CD4-positive, alpha-beta T cell treated with Interleukin-17A for 4 hours (primary cell): ENCODE results near the gene RASL10B.
"Not testable (repeated sequence)": the region's sequence is repeated elsewhere in the genome, so short reads cannot be mapped to it uniquely, and the experiment has no call there.

ENCODE experiments used
- DNase-seq: peaks from one replicate; pipeline ENCODE4 v3.0.0-alpha.2; 2020; ENCODE audit warnings: mixed read lengths

The RASL10B gene

GRCh38 chr17:35743626-35744328 is 12.3 kb downstream of the RASL10B start:
- DNase-seq = peak; percentile 22

DNA sequence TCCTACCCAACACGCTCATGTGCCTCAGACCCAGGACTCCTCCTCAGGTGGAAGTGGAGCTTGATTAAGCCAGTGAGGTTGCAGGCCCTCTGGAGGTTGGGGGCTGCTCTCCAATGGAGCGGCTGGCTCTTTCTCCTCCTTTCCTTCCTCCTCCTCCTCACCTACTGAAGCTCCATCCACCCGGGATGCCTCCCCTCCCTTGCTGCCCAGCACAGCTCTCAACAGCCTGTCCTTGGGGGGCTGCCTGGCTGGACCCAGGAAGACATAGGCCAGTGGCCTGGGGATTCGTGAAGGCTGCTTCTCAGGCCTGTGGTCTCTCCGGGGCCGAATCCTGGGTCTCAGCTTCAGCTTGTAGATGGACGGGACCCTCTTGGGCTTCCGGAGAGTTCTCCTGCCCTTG is 13.4 kb downstream of the RASL10B start:
- no peak for DNase-seq

GRCh38 chr17:35745246-35745645 is 13.8 kb downstream of the RASL10B start:
- no peak for DNase-seq

DNA sequence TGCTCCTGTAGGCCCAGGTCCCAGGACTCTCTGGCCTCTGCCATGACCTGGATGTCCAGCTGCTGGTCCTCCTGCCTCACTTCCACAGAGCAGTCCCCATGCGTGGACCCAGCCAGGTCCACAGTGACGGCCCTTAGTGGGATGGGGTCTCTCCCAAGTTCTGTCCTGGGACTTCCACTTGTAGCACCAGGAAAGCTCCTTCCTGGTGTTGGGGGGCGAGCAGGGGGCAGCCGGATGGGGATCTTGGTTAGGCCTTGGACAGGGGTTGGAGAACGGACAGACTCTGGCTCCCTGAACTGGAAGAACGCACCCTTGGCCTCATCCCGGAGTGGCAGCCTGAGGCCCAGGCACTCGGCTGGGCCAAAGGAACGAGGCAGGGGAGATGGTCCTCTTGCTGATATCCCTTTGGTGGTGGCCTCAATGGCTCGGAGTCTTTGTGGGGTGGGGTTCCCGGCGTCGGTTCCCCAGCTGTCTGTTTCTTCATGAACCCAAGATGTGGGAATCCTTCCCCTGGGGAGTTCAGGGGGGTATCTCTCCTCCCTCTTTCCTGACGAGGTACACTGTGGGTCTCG is 14.4 kb downstream of the RASL10B start:
- no peak for DNase-seq

GRCh38 chr17:35747540-35748017 is 16.1 kb downstream of the RASL10B start:
- DNase-seq = peak; percentile 85

- DNase-seq = no peak
Measured at GRCh38 chr17:35748341-35748841, 17.0 kb downstream of the RASL10B start.

DNA sequence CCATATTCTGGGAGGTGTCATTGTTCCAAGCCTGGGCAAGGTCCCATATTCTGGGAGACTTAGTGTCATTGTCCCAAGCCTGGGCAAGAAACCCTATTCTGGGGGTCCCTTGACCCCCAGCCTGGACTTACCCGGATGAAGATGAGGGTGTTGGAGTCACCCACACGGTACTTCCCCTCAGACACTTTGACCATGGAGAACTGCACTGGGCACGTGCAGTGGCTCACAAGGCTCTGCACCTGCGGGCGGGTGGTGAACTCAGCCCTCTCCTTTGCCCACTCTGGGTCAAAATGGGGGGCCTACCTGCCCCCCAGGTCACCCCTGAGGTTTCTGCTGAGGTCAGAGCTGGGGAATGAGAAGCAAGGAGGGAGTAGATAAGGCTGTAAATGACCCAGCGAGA is 17.5 kb downstream of the RASL10B start:
- DNase-seq = no peak

- no peak for DNase-seq
Measured at GRCh38 chr17:35749560-35750412, 18.3 kb downstream of the RASL10B start.

DNA sequence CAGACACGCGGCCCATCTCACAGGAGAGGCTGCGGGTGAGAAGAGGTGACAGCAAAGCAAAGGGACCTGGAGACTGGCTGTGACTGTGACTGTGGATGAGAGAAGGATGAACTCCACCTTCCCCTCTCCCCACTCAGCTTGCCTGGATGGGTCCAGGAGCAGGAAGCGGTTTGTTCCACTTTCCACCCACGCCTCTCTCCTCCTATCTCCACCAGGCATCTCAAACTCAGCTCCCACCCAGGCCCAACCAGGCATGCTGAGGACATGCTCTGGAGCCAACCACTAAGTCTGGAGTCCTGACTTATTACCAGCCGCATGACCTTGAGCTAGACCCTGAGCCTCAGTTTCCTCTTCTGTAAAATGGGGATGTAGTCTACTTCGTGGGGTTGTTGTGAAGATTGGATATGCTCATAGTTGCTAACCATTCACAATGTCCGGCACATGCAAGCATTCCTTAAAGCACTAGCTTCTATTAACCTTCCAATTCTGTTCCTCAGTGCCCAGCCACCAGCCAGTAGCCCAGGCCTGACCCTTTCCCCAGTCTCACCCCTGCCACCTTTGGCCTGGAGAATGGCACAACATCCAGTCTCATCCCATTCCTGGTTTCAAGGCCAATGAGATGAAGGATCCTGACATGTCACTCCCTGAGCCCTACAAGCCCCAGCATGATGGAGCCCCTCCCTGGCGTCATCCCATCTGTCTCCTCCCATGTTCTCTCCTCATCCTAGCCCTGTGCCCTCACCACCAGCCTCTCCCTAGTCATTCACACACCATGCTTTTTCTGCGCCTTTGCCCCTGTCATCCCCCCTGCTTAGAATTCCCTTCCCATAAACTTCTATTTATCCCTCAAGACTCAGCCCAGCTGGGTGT is 19.3 kb downstream of the RASL10B start:
- DNase-seq = no peak

GRCh38 chr17:35751541-35751940 is 20.1 kb downstream of the RASL10B start:
- DNase-seq = not testable (repeated sequence)

GRCh38 chr17:35752471-35752870 is 21.0 kb downstream of the RASL10B start:
- no peak for DNase-seq

DNA sequence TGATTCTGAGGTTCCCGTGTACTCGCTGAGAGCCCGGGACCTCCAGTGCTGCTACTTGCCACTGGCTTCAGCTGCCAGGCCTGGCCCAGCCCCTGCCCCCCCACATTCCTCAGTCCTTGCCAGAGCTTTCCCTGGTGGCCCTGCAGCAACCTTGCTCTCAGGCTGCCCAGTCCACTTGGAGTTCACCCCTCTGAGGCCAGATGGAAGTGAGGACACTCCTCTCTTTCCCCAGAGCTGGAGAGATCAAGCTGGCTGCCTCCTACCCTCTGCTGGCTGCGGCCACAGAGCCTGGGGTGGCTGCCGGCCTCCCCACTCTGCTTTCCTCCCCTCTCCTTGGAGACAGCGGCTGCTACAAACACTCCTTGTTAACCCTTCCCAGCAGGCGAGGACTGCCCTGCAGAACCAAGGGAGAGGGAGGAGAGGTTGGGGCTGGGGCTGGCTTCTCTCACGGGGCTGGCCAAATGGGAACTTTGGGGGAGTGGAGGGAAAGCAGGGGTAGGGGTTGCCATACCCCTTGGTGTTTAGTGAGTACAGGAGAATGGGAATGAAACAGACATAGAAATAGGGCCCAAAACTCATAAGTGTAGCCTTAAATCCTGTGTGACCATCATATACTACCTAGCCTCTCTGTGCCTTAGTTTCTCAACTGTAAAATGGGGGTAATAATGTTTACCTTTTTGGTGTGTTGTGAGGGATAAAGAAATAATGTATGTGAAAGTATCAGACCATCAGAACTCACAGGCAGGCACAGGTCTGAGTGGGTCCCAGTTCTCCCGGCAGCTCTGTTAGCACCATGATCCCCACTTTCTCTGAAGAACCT is 21.7 kb downstream of the RASL10B start, which contains the start of gene GAS2L2:
Gene GAS2L2 (minus strand): TSS at position 295 of the 820 bp plus-strand sequence. CDS start 389 bp downstream, outside the sequence.
- DNase-seq = no peak

GRCh38 chr17:35757243-35757642 is 25.8 kb downstream of the RASL10B start:
- DNase-seq = no peak

- DNase-seq = no peak
Measured at GRCh38 chr17:35760587-35760986, 29.1 kb downstream of the RASL10B start, which contains the start of gene C17orf50. TSS of gene C17orf50 (plus strand) at chr17:35760887. CDS start at chr17:35760942, 55 bp downstream.

DNA sequence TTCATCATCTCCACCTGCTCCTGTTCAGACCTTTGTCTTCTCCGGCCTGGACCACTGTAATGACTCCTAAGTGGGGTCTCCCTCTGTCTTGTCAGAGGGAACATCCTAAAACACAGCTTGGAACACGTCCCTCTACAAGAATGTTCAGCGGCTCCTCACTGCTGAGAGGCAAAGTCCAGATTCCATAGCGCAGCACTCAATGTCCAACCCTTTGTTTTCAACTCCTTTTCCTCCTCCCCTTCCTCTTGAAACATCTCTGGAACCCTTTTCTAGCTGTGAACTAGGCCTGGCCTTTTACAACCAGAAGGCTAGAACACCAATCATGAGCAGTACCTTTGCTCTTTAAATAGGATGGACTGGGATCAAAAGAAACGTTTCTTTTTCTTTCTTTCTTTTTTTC is 30.2 kb downstream of the RASL10B start:
- DNase-seq = no peak

DNA sequence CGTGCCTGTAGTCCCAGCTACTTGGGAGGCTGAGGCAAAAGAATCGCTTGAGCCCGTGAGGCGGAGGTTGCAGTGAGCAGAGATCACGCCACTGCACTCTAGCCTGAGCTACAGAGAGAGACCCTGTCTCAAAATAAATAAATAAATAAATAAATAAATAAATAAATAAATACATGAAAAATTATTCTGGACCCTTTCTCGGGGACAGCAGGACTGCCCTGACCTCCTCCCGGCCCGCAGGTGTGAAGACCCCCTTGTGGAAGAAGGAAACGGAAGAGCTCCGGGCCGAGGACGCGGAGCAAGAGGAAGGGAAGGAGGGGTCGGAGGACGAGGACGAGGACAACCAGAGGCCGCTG is 32.3 kb downstream of the RASL10B start:
- no peak for DNase-seq

- DNase-seq = peak; percentile 91
Measured at GRCh38 chr17:35764123-35764991, 32.9 kb downstream of the RASL10B start.

DNA sequence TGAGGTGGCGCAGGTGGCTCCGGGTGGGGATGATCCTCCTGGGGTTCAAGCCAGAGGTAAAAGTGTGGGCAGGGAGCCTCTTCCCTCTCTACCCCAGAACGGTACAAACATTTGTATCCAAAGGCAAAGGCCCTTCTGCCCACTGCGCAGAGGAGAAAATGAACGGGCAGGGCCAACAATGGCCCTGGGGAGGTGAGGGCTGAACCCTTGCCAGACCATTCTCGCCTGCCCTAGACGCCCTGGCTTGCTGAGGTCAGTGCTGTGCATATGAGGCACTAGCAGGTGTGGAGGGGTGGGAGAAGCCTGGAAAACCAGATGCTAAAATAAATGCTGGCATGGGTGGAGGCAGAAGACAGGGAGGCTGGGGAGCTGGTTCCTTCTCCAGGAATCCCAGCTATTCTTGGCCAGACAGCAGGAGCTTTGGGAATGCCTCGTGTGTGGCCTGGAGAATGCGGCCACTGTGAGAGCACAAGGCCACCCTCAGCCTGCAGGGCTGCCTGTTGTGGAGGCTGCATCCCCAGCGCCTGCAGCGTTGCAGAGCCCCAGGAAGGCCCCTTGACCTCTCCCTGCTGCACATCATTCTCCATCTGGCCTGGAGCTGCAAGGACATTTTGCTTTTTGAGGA is 33.8 kb downstream of the RASL10B start:
- no peak for DNase-seq

- no peak for DNase-seq
Measured at GRCh38 chr17:35765756-35766488, 34.5 kb downstream of the RASL10B start.
